ENCODE results near the gene TRIM68.

DNA sequence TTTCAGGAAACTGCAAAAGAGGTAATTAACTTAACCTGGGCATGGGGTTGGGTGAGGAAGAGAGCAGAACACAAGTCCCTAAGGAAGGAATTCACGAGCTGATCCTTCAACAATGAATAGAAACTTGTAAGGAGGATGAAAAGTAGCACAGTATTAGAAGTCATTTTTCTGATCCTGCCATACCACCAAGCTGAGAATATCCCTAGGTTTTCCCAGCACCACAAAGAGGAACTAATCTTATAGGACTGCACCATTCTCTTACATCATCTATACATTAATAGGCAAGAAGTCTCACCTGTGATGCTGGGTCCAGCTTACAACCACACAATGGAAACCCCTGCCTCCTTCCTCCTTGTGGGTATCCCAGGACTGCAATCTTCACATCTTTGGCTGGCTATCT is 14.3 kb downstream of the TRIM68 start, which contains the start of gene OR52I1:
- TF ChIP-seq CTCF (IDR thresholded peaks at IDR 0.05; ENCODE audit: insufficient read depth, low read length, poor library complexity, severe bottlenecking) (no peak), EZH2phosphoT487 (conservative IDR thresholded peaks at IDR 0.05; ENCODE audit: low read length) (no peak)
